ENCODE results near the gene TLE1.

TLE1 gene

GRCh38 chr9:81591791-81592190 lies 97.6 kb downstream of the TLE1 start:
- Histone ChIP-seq H3K27me3 (replicated peaks) (no peaks in the 10 kb centered on the region), H3K4me3 (ENCODE audit: low read depth, low read length) (no peak overlapping the region), H3K27ac (no peak overlapping the region), H3K36me3 (replicated peaks) (no peaks in the 10 kb centered on the region)
- DNase-seq, result no peak
- TF ChIP-seq CTCF (IDR thresholded peaks at IDR 0.05; ENCODE audit: low read depth, low read length, missing control alignments), result no peak
- in situ Hi-C loops (cut with HindIII; ENCODE audit: low pct_ligation_motif_present, low sequenced_read_pairs), result no loop called here

- no peak for DNase-seq
- Histone ChIP-seq H3K4me3 (ENCODE audit: low read depth, low read length) (no peak overlapping the region), H3K27me3 (replicated peaks) (no peaks in the 10 kb centered on the region), H3K36me3 (replicated peaks) (no peaks in the 10 kb centered on the region), H3K27ac (no peak overlapping the region)
- in situ Hi-C loops (cut with HindIII; ENCODE audit: low pct_ligation_motif_present, low sequenced_read_pairs), result no loop called here
- no peak for TF ChIP-seq CTCF (IDR thresholded peaks at IDR 0.05; ENCODE audit: low read depth, low read length, missing control alignments)
Measured at GRCh38 chr9:81590688-81591087, 98.7 kb downstream of the TLE1 start.

- in situ Hi-C loops (cut with HindIII; ENCODE audit: low pct_ligation_motif_present, low sequenced_read_pairs), result no loop called here
- no peaks in the 10 kb centered on the region for H3K36me3 ChIP-seq (replicated peaks)
Measured at GRCh38 chr9:81589819-81590218, 99.5 kb downstream of the TLE1 start.

GRCh38 chr9:81589392-81589791 lies 100.0 kb downstream of the TLE1 start:
- in situ Hi-C loops (cut with HindIII; ENCODE audit: low pct_ligation_motif_present, low sequenced_read_pairs), result no loop called here
- no peak for TF ChIP-seq CTCF (IDR thresholded peaks at IDR 0.05; ENCODE audit: low read depth, low read length, missing control alignments)
- no peak for DNase-seq
- H3K36me3 ChIP-seq (replicated peaks), result no peaks in the 10 kb centered on the region
- H3K27ac ChIP-seq, result no peak overlapping the region
- H3K27me3 ChIP-seq (replicated peaks), result no peaks in the 10 kb centered on the region
- H3K4me3 ChIP-seq (ENCODE audit: low read depth, low read length), result no peak overlapping the region

More at GRCh38 chr9:81589819-81590218, 99.5 kb downstream of the TLE1 start:
- Histone ChIP-seq H3K4me3 (ENCODE audit: low read depth, low read length) (no peak overlapping the region), H3K27ac (no peak overlapping the region), H3K27me3 (replicated peaks) (no peaks in the 10 kb centered on the region)
- DNase-seq, result no peak
- TF ChIP-seq CTCF (IDR thresholded peaks at IDR 0.05; ENCODE audit: low read depth, low read length, missing control alignments), result no peak

GRCh38 chr9:81588148-81588871 lies 101.0 kb downstream of the TLE1 start:
- no peak for TF ChIP-seq CTCF (IDR thresholded peaks at IDR 0.05; ENCODE audit: low read depth, low read length, missing control alignments)
- H3K4me3 ChIP-seq (ENCODE audit: low read depth, low read length), result no peak overlapping the region
- H3K27me3 ChIP-seq (replicated peaks), result no peaks in the 10 kb centered on the region
- H3K27ac ChIP-seq, result no peak overlapping the region
- DNase-seq, result peak; percentile 69
- no peaks in the 10 kb centered on the region for H3K36me3 ChIP-seq (replicated peaks)
- in situ Hi-C loops (cut with HindIII; ENCODE audit: low pct_ligation_motif_present, low sequenced_read_pairs), result no loop called here

GRCh38 chr9:81586786-81587185 lies 102.6 kb downstream of the TLE1 start:
- no peak for DNase-seq
- Histone ChIP-seq H3K27me3 (replicated peaks) (no peaks in the 10 kb centered on the region), H3K36me3 (replicated peaks) (no peaks in the 10 kb centered on the region), H3K27ac (no peak overlapping the region), H3K4me3 (ENCODE audit: low read depth, low read length) (no peak overlapping the region)
- TF ChIP-seq CTCF (IDR thresholded peaks at IDR 0.05; ENCODE audit: low read depth, low read length, missing control alignments), result no peak
- in situ Hi-C loops (cut with HindIII; ENCODE audit: low pct_ligation_motif_present, low sequenced_read_pairs), result no loop called here

All from brain microvascular endothelial cell (primary cell).